ENCODE measurements around the gene ELF1. TPM values are rescaled to one million over a fixed set of nuclear protein-coding genes. Genes with fewer than 3 reads are reported as not detected.

The ELF1 gene
- polyA plus RNA-seq, 1 experiment = 35.8 TPM

DNA sequence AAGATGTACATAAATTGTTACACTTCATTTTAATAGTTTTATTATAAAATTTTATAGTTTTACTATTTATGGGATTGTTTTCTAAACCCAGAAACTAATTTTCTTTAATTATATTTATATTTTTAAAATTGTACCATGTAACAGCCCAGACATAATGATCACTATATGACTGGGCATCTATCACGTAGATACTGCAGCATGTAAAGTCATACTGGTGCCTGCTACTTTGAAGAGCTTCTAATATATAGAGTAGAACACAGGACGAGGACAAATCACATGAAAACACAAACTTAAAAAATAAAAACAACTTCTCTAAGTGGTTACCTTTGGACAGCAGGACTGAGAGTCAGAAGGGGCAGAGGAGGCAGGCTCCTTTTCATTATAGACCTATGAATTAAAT, 5.3 kb downstream of the ELF1 start:
- DNase-seq (ENCODE audit: low read depth) = no peak
- Histone ChIP-seq H3K36me3 (ENCODE audit: control insufficient read depth, insufficient read depth, low read length) (no peaks in the 10 kb centered on the region), H3K4me3 (ENCODE audit: low read depth, low read length) (no peak overlapping the region), H3K27me3 (ENCODE audit: control insufficient read depth, insufficient read depth, low read length) (no peaks in the 10 kb centered on the region)
- POLR2A ChIA-PET = no interaction called here
- TF ChIP-seq, protein P1, sequence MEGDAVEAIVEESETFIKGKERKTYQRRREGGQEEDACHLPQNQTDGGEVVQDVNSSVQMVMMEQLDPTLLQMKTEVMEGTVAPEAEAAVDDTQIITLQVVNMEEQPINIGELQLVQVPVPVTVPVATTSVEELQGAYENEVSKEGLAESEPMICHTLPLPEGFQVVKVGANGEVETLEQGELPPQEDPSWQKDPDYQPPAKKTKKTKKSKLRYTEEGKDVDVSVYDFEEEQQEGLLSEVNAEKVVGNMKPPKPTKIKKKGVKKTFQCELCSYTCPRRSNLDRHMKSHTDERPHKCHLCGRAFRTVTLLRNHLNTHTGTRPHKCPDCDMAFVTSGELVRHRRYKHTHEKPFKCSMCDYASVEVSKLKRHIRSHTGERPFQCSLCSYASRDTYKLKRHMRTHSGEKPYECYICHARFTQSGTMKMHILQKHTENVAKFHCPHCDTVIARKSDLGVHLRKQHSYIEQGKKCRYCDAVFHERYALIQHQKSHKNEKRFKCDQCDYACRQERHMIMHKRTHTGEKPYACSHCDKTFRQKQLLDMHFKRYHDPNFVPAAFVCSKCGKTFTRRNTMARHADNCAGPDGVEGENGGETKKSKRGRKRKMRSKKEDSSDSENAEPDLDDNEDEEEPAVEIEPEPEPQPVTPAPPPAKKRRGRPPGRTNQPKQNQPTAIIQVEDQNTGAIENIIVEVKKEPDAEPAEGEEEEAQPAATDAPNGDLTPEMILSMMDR (IDR thresholded peaks at IDR 0.05; ENCODE audit: insufficient read depth, low read depth, low read length) = no peak
- CTCF ChIA-PET = interaction anchor here (3.8 kb wide), 1 partner anchor 10 kb away, joined by 9 read pairs; no protein-coding TSS in a partner anchor

DNA sequence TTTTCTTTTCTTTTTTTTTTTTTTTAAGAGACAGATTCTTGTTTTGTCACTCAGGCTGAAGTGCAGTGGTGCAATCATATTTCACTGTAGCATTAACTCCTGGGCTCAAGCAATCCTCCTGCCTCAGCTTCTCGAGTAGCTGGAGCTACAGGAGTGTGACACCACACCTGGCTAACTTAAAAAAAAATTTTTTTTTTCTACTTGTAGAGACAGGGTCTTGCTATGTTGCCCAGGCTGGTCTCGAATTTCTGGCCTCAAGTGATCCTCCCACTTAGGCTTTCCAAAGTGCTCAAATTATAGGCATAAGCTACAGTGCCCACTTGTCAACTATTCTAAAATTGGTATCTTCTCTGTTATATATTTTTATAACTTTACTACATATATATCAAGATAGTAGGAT, 6.6 kb downstream of the ELF1 start:
- Histone ChIP-seq H3K36me3 (ENCODE audit: control insufficient read depth, insufficient read depth, low read length) (no peaks in the 10 kb centered on the region), H3K27me3 (ENCODE audit: control insufficient read depth, insufficient read depth, low read length) (no peaks in the 10 kb centered on the region), H3K4me3 (ENCODE audit: low read depth, low read length) (no peak overlapping the region)
- no peak for DNase-seq (ENCODE audit: low read depth)
- ChIA-PET POLR2A (interaction anchor here (0.6 kb wide), 1 partner anchor 837 kb away, joined by 6 read pairs; no protein-coding TSS in a partner anchor), CTCF (interaction anchor here (0.6 to 3.8 kb wide), 5 partner anchors 8 to 431 kb away, joined by 3 to 9 read pairs (median 4); no protein-coding TSS in a partner anchor)
- TF ChIP-seq, protein P1 (IDR thresholded peaks at IDR 0.05; ENCODE audit: insufficient read depth, low read depth, low read length) = no peak

DNA sequence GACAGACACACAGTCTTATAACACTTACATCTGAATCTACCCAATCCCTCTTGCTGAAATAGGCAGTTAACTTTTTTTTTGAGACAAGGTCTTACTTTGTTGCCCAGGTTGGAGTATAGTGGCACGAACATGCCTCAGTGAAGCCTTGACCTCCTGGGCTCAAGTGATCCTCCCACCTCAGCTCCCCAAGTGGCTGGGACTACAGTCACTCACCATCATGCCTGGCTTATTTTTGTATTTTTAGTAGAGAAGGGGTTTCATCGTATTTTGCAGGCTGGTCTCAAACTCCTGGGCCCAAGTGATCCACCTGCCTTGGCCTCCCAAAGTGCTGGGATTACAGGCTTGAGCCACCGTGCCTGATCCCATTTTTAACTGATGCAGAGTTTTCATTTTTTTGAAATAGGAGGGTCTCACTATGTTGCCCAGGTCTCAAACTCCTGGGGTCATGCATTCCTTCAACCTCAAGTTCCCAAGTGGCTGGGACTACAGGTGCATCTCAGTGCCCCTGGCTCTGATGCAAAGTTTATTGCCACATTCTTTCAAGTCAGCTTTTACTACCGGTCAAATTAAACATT, 7.6 kb downstream of the ELF1 start:
- POLR2A ChIA-PET = no interaction called here
- CTCF ChIA-PET = interaction anchor here (0.6 to 3.8 kb wide), 5 partner anchors 9 to 42 kb away, joined by 3 to 9 read pairs (median 4); no protein-coding TSS in a partner anchor
- DNase-seq (ENCODE audit: low read depth) = no peak

DNA sequence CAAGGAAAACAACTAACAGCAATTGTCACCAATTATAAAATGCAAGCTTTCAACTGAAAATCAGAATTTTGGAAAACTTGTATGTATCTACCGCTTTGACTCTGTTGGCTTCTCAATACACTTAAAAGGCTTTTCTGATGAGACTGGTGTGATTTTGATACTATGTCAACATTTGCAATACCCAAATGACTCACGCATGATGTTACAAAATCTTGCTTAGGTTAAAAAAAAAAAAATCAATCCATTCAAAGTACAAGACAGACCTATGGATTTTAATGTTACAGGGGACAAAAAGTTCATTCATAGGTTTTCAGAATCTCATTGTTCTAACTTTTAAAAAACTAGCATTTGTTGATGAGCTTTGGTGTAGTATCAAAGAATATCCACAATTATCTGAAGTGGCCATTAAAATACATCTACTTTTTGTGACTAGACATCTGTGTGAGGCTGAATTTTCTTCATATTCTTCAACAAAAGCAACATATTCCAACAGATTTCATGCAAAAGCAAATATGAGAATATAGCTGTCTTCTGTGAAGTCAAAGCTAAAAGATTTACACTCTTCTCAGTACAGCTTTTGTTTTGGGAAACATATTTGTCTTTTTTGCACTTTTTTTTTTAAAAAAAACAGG, 10.7 kb downstream of the ELF1 start:
- no peak overlapping the region for H3K4me3 ChIP-seq (ENCODE audit: low read depth, low read length)
- TF ChIP-seq, protein P1 (IDR thresholded peaks at IDR 0.05; ENCODE audit: insufficient read depth, low read depth, low read length) = no peak
- DNase-seq (ENCODE audit: low read depth) = no peak
- ChIA-PET CTCF (interaction anchor here (0.5 kb wide), 1 partner anchor 128 kb away, joined by 4 read pairs; no protein-coding TSS in a partner anchor), POLR2A (no interaction called here)
- no peaks in the 10 kb centered on the region for H3K36me3 ChIP-seq (ENCODE audit: control insufficient read depth, insufficient read depth, low read length)
- H3K27me3 ChIP-seq (ENCODE audit: control insufficient read depth, insufficient read depth, low read length) = no peaks in the 10 kb centered on the region

More for the DNA sequence above, 7.6 kb downstream of the ELF1 start:
- no peaks in the 10 kb centered on the region for H3K36me3 ChIP-seq (ENCODE audit: control insufficient read depth, insufficient read depth, low read length)
- no peaks in the 10 kb centered on the region for H3K27me3 ChIP-seq (ENCODE audit: control insufficient read depth, insufficient read depth, low read length)
- TF ChIP-seq, protein P1 (IDR thresholded peaks at IDR 0.05; ENCODE audit: insufficient read depth, low read depth, low read length) = no peak
- no peak overlapping the region for H3K4me3 ChIP-seq (ENCODE audit: low read depth, low read length)

DNA sequence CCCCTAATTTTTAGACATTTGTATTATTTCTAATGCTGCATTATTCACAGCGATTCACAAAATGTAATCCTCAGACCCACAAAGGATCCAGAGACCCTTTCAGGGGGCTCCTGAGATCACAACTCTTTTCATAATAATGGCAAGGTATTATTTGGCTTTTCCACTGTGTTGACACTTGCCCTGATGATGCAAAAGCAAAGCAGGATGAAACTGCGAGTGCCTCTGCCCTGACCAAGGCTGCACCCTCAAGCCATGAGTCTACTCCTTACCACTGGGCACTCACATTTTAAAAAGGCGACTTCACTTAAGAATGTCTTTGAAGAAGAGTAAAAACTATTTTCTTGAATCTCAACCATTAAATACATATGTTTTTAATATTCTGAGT, 11.4 kb downstream of the ELF1 start:
- ChIA-PET CTCF (no interaction called here), POLR2A (no interaction called here)
- DNase-seq (ENCODE audit: low read depth) = no peak
- Histone ChIP-seq H3K36me3 (ENCODE audit: control insufficient read depth, insufficient read depth, low read length) (no peaks in the 10 kb centered on the region), H3K4me3 (ENCODE audit: low read depth, low read length) (no peak overlapping the region), H3K27me3 (ENCODE audit: control insufficient read depth, insufficient read depth, low read length) (no peaks in the 10 kb centered on the region)
- TF ChIP-seq, protein P1 (IDR thresholded peaks at IDR 0.05; ENCODE audit: insufficient read depth, low read depth, low read length) = no peak
